GM12874 (cell line): ENCODE data around the gene LURAP1L.

ENCODE experiments used
- CTCF ChIP-seq: IDR thresholded peaks from 2 replicates; pipeline ENCODE4 v1.5.1; 2011; ENCODE audit warnings: low read depth, mild to moderate bottlenecking, control low read depth, low read length, moderate library complexity; ENCODE audit not compliant: insufficient read depth

The LURAP1L gene

DNA sequence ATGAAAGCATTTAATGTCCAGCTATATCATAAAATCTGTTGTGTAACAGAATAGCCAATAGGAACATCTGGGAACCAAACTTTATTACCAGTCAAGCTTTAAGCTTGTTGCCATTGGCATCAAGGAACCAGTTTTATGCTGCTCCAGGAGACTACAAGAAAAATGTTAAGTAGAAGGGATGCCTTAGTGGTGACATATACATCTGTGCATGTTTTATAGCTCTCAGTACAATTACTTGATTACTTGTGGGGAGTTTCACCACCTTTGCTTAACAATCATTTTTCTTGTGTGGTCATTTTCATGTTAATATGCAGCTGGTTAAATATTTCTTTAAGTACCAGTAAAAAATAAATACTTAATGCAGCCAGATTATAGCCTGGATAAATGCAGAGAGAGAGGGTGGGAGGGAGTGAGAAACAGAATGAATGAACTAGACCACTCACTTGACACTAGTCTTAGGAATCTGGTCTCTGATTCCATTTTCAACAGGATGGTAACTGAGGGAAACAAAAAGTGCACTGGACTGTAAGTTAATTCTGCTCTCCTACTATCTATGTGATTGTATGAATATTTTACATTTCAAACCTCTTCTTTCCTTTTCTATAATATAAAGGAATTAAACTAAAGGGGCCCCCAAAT is 35.7 kb upstream of the LURAP1L start:
- no peak for TF ChIP-seq CTCF

GRCh38 chr9:12740845-12741244 is 34.0 kb upstream of the LURAP1L start:
- TF ChIP-seq CTCF = no peak

- TF ChIP-seq CTCF = no peak
Observed at GRCh38 chr9:12748016-12748415, 26.8 kb upstream of the LURAP1L start.

DNA sequence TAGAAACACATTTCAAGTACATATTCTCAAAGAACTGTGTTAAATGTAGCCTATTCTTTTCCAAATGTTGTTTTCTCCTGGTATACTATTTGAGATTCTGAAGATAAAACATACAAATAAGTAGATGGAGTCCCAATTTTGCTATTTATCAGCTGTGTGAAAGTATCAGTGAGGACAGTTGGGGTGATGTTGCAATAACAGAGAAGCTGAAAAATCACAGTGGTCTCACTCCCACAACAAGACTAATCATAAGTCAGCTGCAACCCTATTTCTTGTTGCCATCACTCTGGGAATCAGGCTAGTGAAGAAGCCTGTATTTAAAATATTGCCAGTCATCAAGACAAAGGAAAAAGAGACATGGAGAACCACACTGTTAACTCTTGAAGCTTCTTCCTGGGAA is 25.9 kb upstream of the LURAP1L start:
- no peak for TF ChIP-seq CTCF

DNA sequence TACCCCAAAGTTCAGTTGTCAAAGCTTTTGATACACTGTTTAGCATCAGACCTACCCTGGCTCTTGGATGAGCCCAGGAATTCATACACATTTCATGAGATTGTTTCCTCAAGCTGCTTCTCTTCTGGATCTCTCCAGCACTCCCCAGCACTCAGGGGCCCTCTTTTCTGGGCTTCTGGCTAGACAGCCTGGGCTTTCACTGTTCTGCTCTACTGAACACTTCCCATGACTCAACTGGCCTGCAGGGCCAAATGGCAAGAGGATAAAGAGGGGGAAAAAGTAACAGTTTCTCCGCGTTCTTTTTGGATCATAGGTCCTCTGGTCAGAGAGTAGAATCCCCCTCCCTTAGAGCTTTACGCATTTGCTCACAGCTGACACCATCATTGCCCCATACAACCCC is 20.9 kb upstream of the LURAP1L start:
- TF ChIP-seq CTCF = no peak

- no peak for TF ChIP-seq CTCF
Observed at GRCh38 chr9:12759761-12760160, 15.1 kb upstream of the LURAP1L start.

DNA sequence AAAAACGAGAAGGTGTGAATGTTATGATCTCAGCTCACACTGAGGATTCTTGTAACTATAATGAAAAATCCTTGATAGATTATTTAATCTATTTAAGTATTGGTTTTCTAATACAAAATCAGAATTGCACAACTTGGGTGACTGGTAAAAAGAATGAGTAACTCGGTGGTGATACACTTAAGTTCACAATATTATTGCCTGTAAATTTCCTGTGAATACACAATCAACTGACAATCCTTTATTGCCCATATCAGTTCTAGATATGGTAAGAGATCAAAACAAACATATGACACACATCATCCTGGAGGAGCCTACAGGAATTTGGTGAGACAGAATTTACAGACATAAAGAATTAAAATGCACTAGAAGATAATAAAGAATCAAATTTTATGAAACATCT is 14.1 kb upstream of the LURAP1L start:
- no peak for TF ChIP-seq CTCF
